Endothelial cell of umbilical vein (primary cell): Measurements from ENCODE around the gene PLAGL1. TPM values are rescaled to one million over a fixed set of nuclear protein-coding genes. Genes with fewer than 3 reads are reported as not detected.

ENCODE experiments used
- BruUV-seq: library from RNA; stranded (reverse); fragments of 400-500 nt; replicated peaks from 2 replicates; lab custom pipeline; 2021; lab: Mats Ljungman, UMichigan
- CTCF ChIA-PET: fragments of 300-600, 350-600 bp; sonication (Branson Sonifier 250); formaldehyde crosslinking; loops from one replicate; lab custom pipeline; 2021; ENCODE audit warnings: antibody characterized with exemption, inconsistent platforms; lab: Charles Lee
- POLR2A ChIA-PET: fragments of 300-600, 350-600 bp; sonication (Branson Sonifier 250); formaldehyde crosslinking; loops from one replicate; lab custom pipeline; 2021; ENCODE audit warnings: antibody characterized with exemption, inconsistent platforms; lab: Charles Lee
- DNase-seq: peaks from one replicate; pipeline ENCODE4 v3.0.0-alpha.2; 2011; ENCODE audit warnings: low read depth, low spot score
- FAIRE-seq: peaks from 2 replicates; lab custom pipeline; 2011; peaks lifted over from hg19 to GRCh38; lab: Jason Lieb, UNC
- H2AFZ ChIP-seq: 2 replicates; pipeline ENCODE4 v1.6.0; 2012; ENCODE audit warnings: low read depth, low read length, control low read depth, inconsistent platforms
- H3K27ac ChIP-seq: 2 replicates; pipeline ENCODE4 v1.5.1; 2011; ENCODE audit warnings: low read depth, mild to moderate bottlenecking, control low read depth, low read length, moderate library complexity; ENCODE audit not compliant: insufficient read depth
- H3K27me3 ChIP-seq, 2 experiments: 2 replicates each; pipeline versions ENCODE4 v1.6.0 to v1.6.1; 2011; ENCODE audit warnings: low read length in 2 of 2, mixed read lengths in 1 of 2; ENCODE audit not compliant: control insufficient read depth in 2 of 2, insufficient read depth in 2 of 2
- H3K36me3 ChIP-seq, 2 experiments: 2 replicates in 1 of 2; 3 replicates in 1 of 2; pipeline ENCODE4 v1.5.1; 2011; ENCODE audit warnings: low read length in 2 of 2, mild to moderate bottlenecking in 1 of 2, moderate library complexity in 1 of 2; ENCODE audit not compliant: control insufficient read depth in 2 of 2, insufficient read depth in 2 of 2; ENCODE audit errors: extremely low read depth in 1 of 2
- H3K4me1 ChIP-seq: 3 replicates; pipeline ENCODE4 v1.5.1; 2011; ENCODE audit warnings: mild to moderate bottlenecking, low read length; ENCODE audit not compliant: control insufficient read depth, insufficient read depth; ENCODE audit errors: extremely low read depth
- H3K4me2 ChIP-seq: 2 replicates; pipeline ENCODE4 v1.6.1; 2011; ENCODE audit warnings: low read length, control low read depth, mixed read lengths; ENCODE audit not compliant: insufficient read depth
- H3K4me3 ChIP-seq, 3 experiments: fragments of 200-600 bp in 1 of 3; sonication (generic), shearing (Covaris generic) in 1 of 3; replicated peaks in 1 of 3; 2 replicates each; pipeline ENCODE4 v1.5.1; 2011 to 2016; ENCODE audit warnings: control low read depth in 3 of 3, low read length in 3 of 3, mild to moderate bottlenecking in 2 of 3, inconsistent platforms in 1 of 3, low read depth in 1 of 3, moderate library complexity in 1 of 3; ENCODE audit not compliant: insufficient read depth in 1 of 3
- H3K79me2 ChIP-seq: 2 replicates; pipeline ENCODE4 v1.6.0; 2012; ENCODE audit warnings: low read length, inconsistent platforms; ENCODE audit not compliant: control insufficient read depth, insufficient read depth
- H3K9ac ChIP-seq: replicated peaks from 2 replicates; pipeline ENCODE3; 2011; ENCODE audit warnings: low read length, control low read depth; ENCODE audit not compliant: insufficient read depth; ENCODE audit errors: extremely low read depth
- H3K9me1 ChIP-seq: replicated peaks from 3 replicates; pipeline ENCODE4 v1.6.0; 2011; ENCODE audit warnings: mild to moderate bottlenecking, low read length; ENCODE audit not compliant: control insufficient read depth, insufficient read depth; ENCODE audit errors: extremely low read depth
- H3K9me3 ChIP-seq: replicated peaks from 2 replicates; pipeline ENCODE4 v1.5.1; 2012; ENCODE audit warnings: low read length, inconsistent platforms; ENCODE audit not compliant: control insufficient read depth, insufficient read depth
- H4K20me1 ChIP-seq: replicated peaks from 2 replicates; pipeline ENCODE3; 2011; ENCODE audit warnings: mild to moderate bottlenecking, low read length; ENCODE audit not compliant: control insufficient read depth, insufficient read depth; ENCODE audit errors: extremely low read depth
- EZH2 ChIP-seq: IDR thresholded peaks from 2 replicates; pipeline ENCODE4 v1.6.1; 2012; ENCODE audit warnings: borderline replicate concordance, low read depth, mild to moderate bottlenecking, moderate library complexity, low read length, inconsistent platforms; ENCODE audit not compliant: severe bottlenecking
- FOS ChIP-seq: IDR thresholded peaks from 2 replicates; pipeline ENCODE4 v1.6.1; 2011; ENCODE audit warnings: mild to moderate bottlenecking, low read length, moderate library complexity, borderline replicate concordance; ENCODE audit not compliant: insufficient read depth
- GATA2 ChIP-seq: IDR thresholded peaks from 2 replicates; pipeline ENCODE4 v1.7.0; 2011; ENCODE audit warnings: low read depth, mild to moderate bottlenecking, moderate library complexity, mixed read lengths, low read length; ENCODE audit not compliant: insufficient read length, insufficient read depth
- JUN ChIP-seq: IDR thresholded peaks from 2 replicates; pipeline ENCODE4 v1.6.1; 2011; ENCODE audit warnings: borderline replicate concordance, low read depth; ENCODE audit not compliant: insufficient read length, insufficient read depth
- MYC ChIP-seq: IDR thresholded peaks from one replicate; pipeline ENCODE4 v1.6.1; 2011; ENCODE audit warnings: mild to moderate bottlenecking, low read depth, low read length
- POLR2A ChIP-seq: IDR thresholded peaks from 2 replicates; pipeline ENCODE4 v1.6.1; 2012; ENCODE audit warnings: low read depth, mild to moderate bottlenecking, control low read depth, low read length
- POLR2AphosphoS5 ChIP-seq: IDR thresholded peaks from 2 replicates; pipeline ENCODE4 v1.6.1; 2012; ENCODE audit warnings: low read depth, mild to moderate bottlenecking, control low read depth, low read length, moderate library complexity; ENCODE audit not compliant: insufficient read depth
- dilution Hi-C: fragments of 300-500 bp; cut with MboI; formaldehyde crosslinking; loops from one replicate; pipeline ENCODE4 v1.15.0; 2019; ENCODE audit warnings: low sequenced_read_pairs; ENCODE audit not compliant: extremely low pct_ligation_motif_present
- intact Hi-C: fragments of 100-400 bp; cut with micrococcal nuclease; formaldehyde crosslinking; loops from one replicate; pipeline ENCODE4 v1.10.0; 2022
- polyA plus RNA-seq, 4 experiments: library from polyadenylated mRNA; depleted of rRNA in 3 of 4; stranded (reverse) in 3 of 4; unstranded in 1 of 4; fragments of >200 nt; gene quantifications; 2 replicates each; pipeline versions ENCODE4 v1.2.1 to v1.2.3, GENCODE V29; 2011 to 2012; ENCODE audit warnings: missing spikeins in 1 of 4
- total RNA-seq: library from RNA; stranded (reverse); gene quantifications from 2 replicates; pipeline ENCODE4 v1.2.3, GENCODE V29; 2021
- TF ChIP-seq, protein P1 (sequence below), 2 donors: IDR thresholded peaks; 1 replicate in 1 of 2; 2 replicates in 1 of 2; pipeline ENCODE4 v1.5.1; 2011; ENCODE audit warnings: low read length in 2 of 2, mild to moderate bottlenecking in 2 of 2, moderate library complexity in 2 of 2, control low read depth in 1 of 2, inconsistent platforms in 1 of 2, low read depth in 1 of 2; ENCODE audit not compliant: insufficient read depth in 1 of 2; ENCODE audit errors: extremely low read depth in 1 of 2
- TF ChIP-seq, protein P2 (sequence below): IDR thresholded peaks from 2 replicates; pipeline ENCODE4 v1.6.1; 2011; ENCODE audit not compliant: insufficient read depth, insufficient read length

Gene PLAGL1
- total and polyA plus RNA-seq, 2 donors (not counting 3 experiments of a cell fraction or from before 2014, with no cell fraction given): 20.9 to 40.4 TPM

DNA sequence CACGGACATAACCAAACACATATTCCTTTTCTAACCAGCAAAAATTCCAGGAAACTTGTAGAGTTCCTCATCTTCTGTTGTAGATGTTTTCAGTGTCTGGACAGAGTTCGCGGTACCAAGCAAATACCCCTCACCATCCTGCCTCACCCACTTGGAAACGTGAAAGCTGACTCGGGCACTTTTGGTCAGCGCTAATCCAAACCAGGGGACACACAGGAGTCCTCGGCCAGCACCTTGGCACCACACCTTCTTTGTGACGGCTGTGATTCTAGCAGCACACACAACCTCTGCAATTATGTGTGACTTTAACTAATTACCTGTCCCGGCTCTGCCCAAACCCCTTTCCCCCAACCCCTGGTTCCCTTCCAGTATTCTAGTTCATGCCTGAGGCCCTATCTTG, 58.1 kb downstream of the PLAGL1 start:
- no peaks in the 10 kb centered on the region for H3K9me1 ChIP-seq
- no peaks in the 10 kb centered on the region for H3K79me2 ChIP-seq
- dilution Hi-C loops (no loop called here), intact Hi-C loops (no loop called here)
- no peaks in the 10 kb centered on the region for H3K9me3 ChIP-seq
- no peaks in the 10 kb centered on the region for H4K20me1 ChIP-seq
- H2AFZ ChIP-seq: no peak overlapping the region
- H3K4me2 ChIP-seq: no peak overlapping the region
- POLR2A ChIA-PET: no interaction called here
- no peak overlapping the region for H3K27ac ChIP-seq
- H3K36me3 ChIP-seq: no peaks in the 10 kb centered on the region
- H3K4me3 ChIP-seq: no peak overlapping the region
- no peak overlapping the region for H3K9ac ChIP-seq
- H3K4me1 ChIP-seq: no peaks in the 10 kb centered on the region
- no TSS peak for BruUV-seq
- TF ChIP-seq MYC (no peak), FOS (no peak), POLR2A (no peak), GATA2 (no peak), EZH2 (no peak), JUN (no peak), POLR2AphosphoS5 (no peak)
- TF ChIP-seq, protein P1, sequence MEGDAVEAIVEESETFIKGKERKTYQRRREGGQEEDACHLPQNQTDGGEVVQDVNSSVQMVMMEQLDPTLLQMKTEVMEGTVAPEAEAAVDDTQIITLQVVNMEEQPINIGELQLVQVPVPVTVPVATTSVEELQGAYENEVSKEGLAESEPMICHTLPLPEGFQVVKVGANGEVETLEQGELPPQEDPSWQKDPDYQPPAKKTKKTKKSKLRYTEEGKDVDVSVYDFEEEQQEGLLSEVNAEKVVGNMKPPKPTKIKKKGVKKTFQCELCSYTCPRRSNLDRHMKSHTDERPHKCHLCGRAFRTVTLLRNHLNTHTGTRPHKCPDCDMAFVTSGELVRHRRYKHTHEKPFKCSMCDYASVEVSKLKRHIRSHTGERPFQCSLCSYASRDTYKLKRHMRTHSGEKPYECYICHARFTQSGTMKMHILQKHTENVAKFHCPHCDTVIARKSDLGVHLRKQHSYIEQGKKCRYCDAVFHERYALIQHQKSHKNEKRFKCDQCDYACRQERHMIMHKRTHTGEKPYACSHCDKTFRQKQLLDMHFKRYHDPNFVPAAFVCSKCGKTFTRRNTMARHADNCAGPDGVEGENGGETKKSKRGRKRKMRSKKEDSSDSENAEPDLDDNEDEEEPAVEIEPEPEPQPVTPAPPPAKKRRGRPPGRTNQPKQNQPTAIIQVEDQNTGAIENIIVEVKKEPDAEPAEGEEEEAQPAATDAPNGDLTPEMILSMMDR (IDR thresholded peaks at IDR 0.05; ENCODE audit: extremely low read depth in 1 of 2, insufficient read depth in 1 of 2, low read depth in 1 of 2, low read length in 2 of 2): no peak
- TF ChIP-seq, protein P2, sequence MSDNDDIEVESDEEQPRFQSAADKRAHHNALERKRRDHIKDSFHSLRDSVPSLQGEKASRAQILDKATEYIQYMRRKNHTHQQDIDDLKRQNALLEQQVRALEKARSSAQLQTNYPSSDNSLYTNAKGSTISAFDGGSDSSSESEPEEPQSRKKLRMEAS: no peak
- DNase-seq (no peak), FAIRE-seq (no peak)
- peaks cover 0 to 5% of the 10 kb centered on the region in 2 experiments for H3K27me3 ChIP-seq
- CTCF ChIA-PET: interaction anchor here (2.0 to 2.1 kb wide), 2 partner anchors 11 to 374 kb away, joined by 5 to 12 read pairs; no protein-coding TSS in a partner anchor
